ENCODE data around the gene APOC1.

Gene APOC1

GRCh38 chr19:44954278-44954648 is 39.9 kb downstream of the APOC1 start:
- TF ChIP-seq, protein P1, sequence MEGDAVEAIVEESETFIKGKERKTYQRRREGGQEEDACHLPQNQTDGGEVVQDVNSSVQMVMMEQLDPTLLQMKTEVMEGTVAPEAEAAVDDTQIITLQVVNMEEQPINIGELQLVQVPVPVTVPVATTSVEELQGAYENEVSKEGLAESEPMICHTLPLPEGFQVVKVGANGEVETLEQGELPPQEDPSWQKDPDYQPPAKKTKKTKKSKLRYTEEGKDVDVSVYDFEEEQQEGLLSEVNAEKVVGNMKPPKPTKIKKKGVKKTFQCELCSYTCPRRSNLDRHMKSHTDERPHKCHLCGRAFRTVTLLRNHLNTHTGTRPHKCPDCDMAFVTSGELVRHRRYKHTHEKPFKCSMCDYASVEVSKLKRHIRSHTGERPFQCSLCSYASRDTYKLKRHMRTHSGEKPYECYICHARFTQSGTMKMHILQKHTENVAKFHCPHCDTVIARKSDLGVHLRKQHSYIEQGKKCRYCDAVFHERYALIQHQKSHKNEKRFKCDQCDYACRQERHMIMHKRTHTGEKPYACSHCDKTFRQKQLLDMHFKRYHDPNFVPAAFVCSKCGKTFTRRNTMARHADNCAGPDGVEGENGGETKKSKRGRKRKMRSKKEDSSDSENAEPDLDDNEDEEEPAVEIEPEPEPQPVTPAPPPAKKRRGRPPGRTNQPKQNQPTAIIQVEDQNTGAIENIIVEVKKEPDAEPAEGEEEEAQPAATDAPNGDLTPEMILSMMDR (IDR thresholded peaks at IDR 0.05; ENCODE audit: borderline replicate concordance, control extremely low read depth, extremely low read depth, insufficient read depth, missing control alignments), result no peak
- in situ Hi-C loops (cut with MboI; ENCODE audit: low sequenced_read_pairs, unreplicated experiment), result loop anchor here (10.0 kb wide), 1 partner anchor 169 kb away; no protein-coding TSS in a partner anchor
- no peak for DNase-seq (ENCODE audit: low spot score)

GRCh38 chr19:44954649-44955504 is 40.5 kb downstream of the APOC1 start, which contains the start of gene CLPTM1:
TSS of gene CLPTM1 (plus strand) at chr19:44955380. CDS start at chr19:44955396, 16 bp downstream.
- in situ Hi-C loops (cut with MboI; ENCODE audit: low sequenced_read_pairs, unreplicated experiment), result loop anchor here (10.0 kb wide), 1 partner anchor 170 kb away; no protein-coding TSS in a partner anchor
- DNase-seq (ENCODE audit: low spot score), result peak; percentile 98
- TF ChIP-seq, protein P1 (IDR thresholded peaks at IDR 0.05; ENCODE audit: borderline replicate concordance, control extremely low read depth, extremely low read depth, insufficient read depth, missing control alignments), result no peak

- DNase-seq (ENCODE audit: low spot score), result no peak
- in situ Hi-C loops (cut with MboI; ENCODE audit: low sequenced_read_pairs, unreplicated experiment), result loop anchor here (10.0 kb wide), 1 partner anchor 171 kb away; no protein-coding TSS in a partner anchor
- TF ChIP-seq, protein P1 (IDR thresholded peaks at IDR 0.05; ENCODE audit: borderline replicate concordance, control extremely low read depth, extremely low read depth, insufficient read depth, missing control alignments), result no peak
Observed at GRCh38 chr19:44955505-44956439, 41.4 kb downstream of the APOC1 start.

GRCh38 chr19:44957526-44957925 is 43.1 kb downstream of the APOC1 start:
- TF ChIP-seq, protein P1 (IDR thresholded peaks at IDR 0.05; ENCODE audit: borderline replicate concordance, control extremely low read depth, extremely low read depth, insufficient read depth, missing control alignments), result no peak
- no peak for DNase-seq (ENCODE audit: low spot score)
- in situ Hi-C loops (cut with MboI; ENCODE audit: low sequenced_read_pairs, unreplicated experiment), result loop anchor here (10.0 kb wide), 1 partner anchor 173 kb away; no protein-coding TSS in a partner anchor

GRCh38 chr19:44958090-44958489 is 43.7 kb downstream of the APOC1 start:
- TF ChIP-seq, protein P1 (IDR thresholded peaks at IDR 0.05; ENCODE audit: borderline replicate concordance, control extremely low read depth, extremely low read depth, insufficient read depth, missing control alignments), result no peak

GRCh38 chr19:44959691-44960090 is 45.3 kb downstream of the APOC1 start:
- in situ Hi-C loops (cut with MboI; ENCODE audit: low sequenced_read_pairs, unreplicated experiment), result loop anchor here (10.0 kb wide), 1 partner anchor 175 kb away; no protein-coding TSS in a partner anchor
- no peak for DNase-seq (ENCODE audit: low spot score)
- TF ChIP-seq, protein P1 (IDR thresholded peaks at IDR 0.05; ENCODE audit: borderline replicate concordance, control extremely low read depth, extremely low read depth, insufficient read depth, missing control alignments), result no peak

More at GRCh38 chr19:44958090-44958489, 43.7 kb downstream of the APOC1 start:
- DNase-seq (ENCODE audit: low spot score), result no peak
- in situ Hi-C loops (cut with MboI; ENCODE audit: low sequenced_read_pairs, unreplicated experiment), result loop anchor here (10.0 kb wide), 1 partner anchor 173 kb away; no protein-coding TSS in a partner anchor
